H9 (cell line): Measurements from ENCODE around the gene IPO13. TPM values are rescaled to one million over a fixed set of nuclear protein-coding genes. Genes with fewer than 3 reads are reported as not detected.
A peak's percentile ranks its signal among the peaks of the same experiment; 100 is the strongest.

Experiments
- DNase-seq: peaks from one replicate; pipeline ENCODE4 v3.0.0-alpha.2; 2017
- H2AFZ ChIP-seq: one replicate; pipeline ENCODE4 v1.6.1; 2013; ENCODE audit warnings: mild to moderate bottlenecking, low read length, control low read depth, moderate library complexity
- H2AK5ac ChIP-seq: 2 replicates; pipeline ENCODE4 v1.6.1; 2013; ENCODE audit warnings: low read length, control low read depth, mixed read lengths; ENCODE audit not compliant: insufficient read length
- H2BK120ac ChIP-seq: one replicate; pipeline ENCODE4 v1.6.1; 2013; ENCODE audit warnings: low read depth, mild to moderate bottlenecking, low read length, control low read depth, inconsistent platforms; ENCODE audit not compliant: poor library complexity, severe bottlenecking
- H2BK12ac ChIP-seq: 2 replicates; pipeline ENCODE4 v1.6.1; 2013; ENCODE audit warnings: low read length, control low read depth, mixed read lengths, low read depth; ENCODE audit not compliant: insufficient read length
- H2BK15ac ChIP-seq: 2 replicates; pipeline ENCODE4 v1.6.1; 2013; ENCODE audit warnings: low read depth, low read length, control low read depth
- H2BK20ac ChIP-seq: one replicate; pipeline ENCODE4 v1.6.1; 2013; ENCODE audit warnings: low read depth, mild to moderate bottlenecking, low read length, control low read depth, inconsistent platforms; ENCODE audit not compliant: poor library complexity, severe bottlenecking
- H2BK5ac ChIP-seq: 2 replicates; pipeline ENCODE4 v1.6.1; 2013; ENCODE audit warnings: low read length, control low read depth, mixed read lengths; ENCODE audit not compliant: insufficient read length
- H3K14ac ChIP-seq: 2 replicates; pipeline ENCODE4 v1.6.1; 2013; ENCODE audit warnings: low read length, control low read depth; ENCODE audit not compliant: insufficient read depth
- H3K18ac ChIP-seq: 2 replicates; pipeline ENCODE4 v1.6.1; 2013; ENCODE audit warnings: low read depth, mild to moderate bottlenecking, mixed read lengths, low read length, control low read depth; ENCODE audit not compliant: insufficient read length
- H3K23ac ChIP-seq: 2 replicates; pipeline ENCODE4 v1.6.1; 2013; ENCODE audit warnings: low read length, control low read depth, mixed read lengths, low read depth; ENCODE audit not compliant: insufficient read length
- H3K23me2 ChIP-seq: 2 replicates; pipeline ENCODE4 v1.6.1; 2013; ENCODE audit warnings: low read depth, mild to moderate bottlenecking, mixed read lengths, low read length, control low read depth; ENCODE audit not compliant: insufficient read length, poor library complexity, severe bottlenecking
- H3K27ac ChIP-seq: 2 replicates; pipeline ENCODE4 v1.5.1; 2013; ENCODE audit warnings: low read length, control low read depth, mixed read lengths, low read depth; ENCODE audit not compliant: insufficient read length
- H3K27me3 ChIP-seq: 2 replicates; pipeline ENCODE4 v1.6.1; 2013; ENCODE audit warnings: low read length, control low read depth, inconsistent platforms; ENCODE audit not compliant: insufficient read depth
- H3K4ac ChIP-seq: 2 replicates; pipeline ENCODE4 v1.6.1; 2013; ENCODE audit warnings: low read depth, mild to moderate bottlenecking, control low read depth, inconsistent platforms, low read length, moderate library complexity
- H3K4me1 ChIP-seq: 2 replicates; pipeline ENCODE4 v1.6.1; 2013; ENCODE audit warnings: low read length, control low read depth, inconsistent platforms; ENCODE audit not compliant: insufficient read depth
- H3K4me2 ChIP-seq: 2 replicates; pipeline ENCODE4 v1.6.1; 2013; ENCODE audit warnings: low read length, control low read depth, mixed read lengths; ENCODE audit not compliant: insufficient read length, insufficient read depth
- H3K56ac ChIP-seq: 2 replicates; pipeline ENCODE4 v1.6.1; 2013; ENCODE audit warnings: low read depth, mild to moderate bottlenecking, mixed read lengths, low read length, control low read depth; ENCODE audit not compliant: insufficient read length
- H3K79me1 ChIP-seq: 2 replicates; pipeline ENCODE4 v1.6.1; 2013; ENCODE audit warnings: low read depth, mild to moderate bottlenecking, moderate library complexity, low read length, control low read depth, inconsistent platforms; ENCODE audit not compliant: insufficient read depth, poor library complexity, severe bottlenecking
- H3K79me2 ChIP-seq: 2 replicates; pipeline ENCODE4 v1.6.1; 2013; ENCODE audit warnings: low read length, control low read depth, inconsistent platforms; ENCODE audit not compliant: insufficient read depth
- H3K9ac ChIP-seq: 2 replicates; pipeline ENCODE4 v1.6.1; 2013; ENCODE audit warnings: low read length, control low read depth, mixed read lengths; ENCODE audit not compliant: insufficient read length; ENCODE audit errors: extremely low read depth
- H3K9me3 ChIP-seq: one replicate; pipeline ENCODE4 v1.6.1; 2013; ENCODE audit warnings: low read depth, low read length, inconsistent platforms; ENCODE audit not compliant: control insufficient read depth
- H3T11ph ChIP-seq: one replicate; pipeline ENCODE4 v1.6.1; 2013; ENCODE audit warnings: mild to moderate bottlenecking, low read length, control low read depth, inconsistent platforms
- H4K20me1 ChIP-seq: one replicate; pipeline ENCODE4 v1.6.1; 2013; ENCODE audit not compliant: control insufficient read depth, insufficient read length, insufficient read depth
- H4K5ac ChIP-seq: 2 replicates; pipeline ENCODE4 v1.6.1; 2013; ENCODE audit warnings: low read depth, mild to moderate bottlenecking, mixed read lengths, low read length, control low read depth; ENCODE audit not compliant: insufficient read length
- H4K8ac ChIP-seq: replicated peaks from 2 replicates; pipeline ENCODE4 v1.6.1; 2013; ENCODE audit warnings: low read length, control low read depth, mixed read lengths, low read depth; ENCODE audit not compliant: insufficient read length
- H4K91ac ChIP-seq: 2 replicates; pipeline ENCODE4 v1.6.1; 2013; ENCODE audit warnings: low read depth, mild to moderate bottlenecking, moderate library complexity, mixed read lengths, low read length, control low read depth; ENCODE audit not compliant: insufficient read length
- H3K27ac Mint-ChIP-seq, 3 experiments: 2 replicates in 2 of 3; 3 replicates in 1 of 3; pipeline ENCODE4 v1.8.0; 2020 to 2021; ENCODE audit warnings: mixed read lengths in 3 of 3, mild to moderate bottlenecking in 1 of 3, moderate library complexity in 1 of 3
- H3K27me3 Mint-ChIP-seq: 2 replicates; pipeline ENCODE4 v1.8.0; 2021; ENCODE audit warnings: low read depth, mild to moderate bottlenecking, moderate library complexity, mixed read lengths
- H3K36me3 Mint-ChIP-seq, 3 experiments: 2 replicates in 2 of 3; 3 replicates in 1 of 3; pipeline ENCODE4 v1.8.0; 2020 to 2021; ENCODE audit warnings: low read depth in 3 of 3, mixed read lengths in 3 of 3; ENCODE audit not compliant: insufficient read depth in 1 of 3
- H3K4me1 Mint-ChIP-seq, 2 experiments: 2 replicates each; pipeline ENCODE4 v1.8.0; 2020; ENCODE audit warnings: mixed read lengths in 2 of 2
- H3K4me3 Mint-ChIP-seq, 2 experiments: 2 replicates in 1 of 2; 3 replicates in 1 of 2; pipeline ENCODE4 v1.8.0; 2020 to 2021; ENCODE audit warnings: mild to moderate bottlenecking in 2 of 2, mixed read lengths in 2 of 2, moderate library complexity in 1 of 2
- H3K9me3 Mint-ChIP-seq, 2 experiments: 2 replicates in 1 of 2; 3 replicates in 1 of 2; pipeline ENCODE4 v1.8.0; 2020; ENCODE audit warnings: mild to moderate bottlenecking in 2 of 2, mixed read lengths in 2 of 2, moderate library complexity in 1 of 2
- WGBS: extraction: QIAGEN DNeasy Blood & Tissue Kit; methylation state at CpG from one replicate; pipeline ENCODE4 v1.1.7; 2013; ENCODE audit warnings: missing lambda C conversion rate, low lambda C conversion rate, mixed read lengths; ENCODE audit not compliant: insufficient read length; ENCODE audit errors: extremely low coverage; 5-methylcytosine and 5-hydroxymethylcytosine counted together
- total RNA-seq: library from RNA; stranded (reverse); gene quantifications from 2 replicates; pipeline ENCODE4 v1.2.1, GENCODE V29; 2021
- TF ChIP-seq, protein P1 (sequence below): fragments of 200-600 bp; sonication (generic); conservative IDR thresholded peaks from 3 replicates; pipeline ENCODE4 v1.8.0; 2021; ENCODE audit warnings: antibody characterized with exemption, mild to moderate bottlenecking

The IPO13 gene
- total RNA-seq, 1 experiment from 2014 or later, result 24.5 TPM

DNA sequence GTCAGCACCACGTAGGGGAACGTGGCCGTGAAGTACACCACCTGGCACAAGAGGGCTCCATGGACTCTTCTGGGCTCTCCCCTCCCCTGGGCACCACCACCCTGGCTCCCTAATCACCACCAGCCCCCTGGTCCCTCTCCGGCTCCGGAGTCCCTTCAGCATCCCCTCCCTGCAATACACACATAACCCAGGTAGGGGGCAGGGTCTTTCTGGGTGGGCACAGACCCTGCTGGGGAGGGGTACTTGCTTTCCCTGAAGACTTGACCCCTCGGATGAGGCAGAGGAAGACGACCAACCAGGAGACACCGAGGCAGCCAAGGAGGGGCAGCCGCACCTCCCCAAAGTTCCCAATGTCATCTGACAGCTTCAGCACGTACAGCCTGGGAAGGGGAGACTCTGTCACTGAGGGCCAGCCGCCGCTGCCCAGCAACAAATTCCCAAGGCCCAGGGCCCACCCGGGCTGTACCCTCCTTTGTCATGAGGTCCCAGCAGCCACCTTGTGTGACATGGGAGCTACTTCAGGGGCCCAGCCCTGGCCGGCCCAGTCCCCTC, 55.9 kb downstream of the IPO13 start:
- Histone ChIP-seq H3K23ac (no peak overlapping the region), H2BK15ac (no peak overlapping the region), H3K18ac (no peak overlapping the region), H4K20me1 (no peaks in the 10 kb centered on the region), H3K9ac (no peak overlapping the region), H3K79me1 (no peaks in the 10 kb centered on the region), H4K91ac (no peak overlapping the region), H2BK20ac (no peak overlapping the region), H3K27ac (no peak overlapping the region), H3K79me2 (no peaks in the 10 kb centered on the region), H3K56ac (no peak overlapping the region), H2AFZ (no peak overlapping the region), H4K8ac (no peak overlapping the region), H3K4me1 (no peaks in the 10 kb centered on the region), H2AK5ac (no peak overlapping the region), H3K27me3 (no peaks in the 10 kb centered on the region), H3T11ph (no peak overlapping the region), H2BK5ac (no peak overlapping the region), H3K4ac (no peak overlapping the region), H2BK120ac (no peak overlapping the region), H4K5ac (no peak overlapping the region), H3K23me2 (no peaks in the 10 kb centered on the region), H3K9me3 (no peaks in the 10 kb centered on the region), H3K4me2 (no peak overlapping the region), H2BK12ac (no peak overlapping the region), H3K14ac (no peak overlapping the region)
- Mint-ChIP-seq H3K27me3 (no peaks in the 10 kb centered on the region; the same call in none of the 2 replicates), H3K27ac (no peak overlapping the region), H3K4me1 (peaks cover 2 to 4% of the 10 kb centered on the region in 2 experiments; a peak in 2 of 4 replicates), H3K4me3 (no peak overlapping the region), H3K9me3 (no peaks in the 10 kb centered on the region), H3K36me3 (peaks cover 8 to 57% (median 36%) of the 10 kb centered on the region in 3 experiments)
- TF ChIP-seq, protein P1, sequence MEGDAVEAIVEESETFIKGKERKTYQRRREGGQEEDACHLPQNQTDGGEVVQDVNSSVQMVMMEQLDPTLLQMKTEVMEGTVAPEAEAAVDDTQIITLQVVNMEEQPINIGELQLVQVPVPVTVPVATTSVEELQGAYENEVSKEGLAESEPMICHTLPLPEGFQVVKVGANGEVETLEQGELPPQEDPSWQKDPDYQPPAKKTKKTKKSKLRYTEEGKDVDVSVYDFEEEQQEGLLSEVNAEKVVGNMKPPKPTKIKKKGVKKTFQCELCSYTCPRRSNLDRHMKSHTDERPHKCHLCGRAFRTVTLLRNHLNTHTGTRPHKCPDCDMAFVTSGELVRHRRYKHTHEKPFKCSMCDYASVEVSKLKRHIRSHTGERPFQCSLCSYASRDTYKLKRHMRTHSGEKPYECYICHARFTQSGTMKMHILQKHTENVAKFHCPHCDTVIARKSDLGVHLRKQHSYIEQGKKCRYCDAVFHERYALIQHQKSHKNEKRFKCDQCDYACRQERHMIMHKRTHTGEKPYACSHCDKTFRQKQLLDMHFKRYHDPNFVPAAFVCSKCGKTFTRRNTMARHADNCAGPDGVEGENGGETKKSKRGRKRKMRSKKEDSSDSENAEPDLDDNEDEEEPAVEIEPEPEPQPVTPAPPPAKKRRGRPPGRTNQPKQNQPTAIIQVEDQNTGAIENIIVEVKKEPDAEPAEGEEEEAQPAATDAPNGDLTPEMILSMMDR, result peak; percentile 63
- WGBS, result no CpG with 5 or more reads among the region's 14 CpGs
- DNase-seq, result peak; percentile 46
